Ovary (tissue), 9 donors: ENCODE measurements around the gene EFCAB6. TPM values are rescaled to one million over a fixed set of nuclear protein-coding genes. Genes with fewer than 3 reads are reported as not detected.

Experiments used
- DNase-seq, 5 donors: peaks; one replicate each; pipeline ENCODE4 v3.0.0-alpha.2; 2019 to 2020
- H3K27ac ChIP-seq, 2 donors: fragments of 200-600 bp; one replicate each; pipeline versions ENCODE4 v1.5.1 to v1.8.0; 2019 to 2022
- H3K27me3 ChIP-seq: fragments of 200-600 bp; one replicate; pipeline ENCODE4 v1.8.0; 2022
- H3K36me3 ChIP-seq: fragments of 200-600 bp; sonication (generic); one replicate; pipeline ENCODE4 v1.5.1; 2019
- H3K4me1 ChIP-seq: one replicate; pipeline ENCODE4 v1.8.1; 2013; ENCODE audit warnings: mild to moderate bottlenecking, moderate library complexity; ENCODE audit not compliant: insufficient read depth
- H3K4me3 ChIP-seq: fragments of 200-600 bp; sonication (generic); one replicate; pipeline ENCODE4 v1.5.1; 2017
- H3K9me3 ChIP-seq, 2 donors: fragments of 200-600 bp in 1 of 2; sonication (generic) in 1 of 2; one replicate each; pipeline versions ENCODE4 v1.5.1 to v1.8.1; 2013 to 2019; ENCODE audit warnings: mild to moderate bottlenecking in 1 of 2, moderate library complexity in 1 of 2
- CTCF ChIP-seq, 3 donors: fragments of 450-650 bp in 2 of 3; fragments of 200-600 bp in 1 of 3; IDR thresholded peaks; one replicate each; pipeline versions ENCODE4 v1.5.1 to v1.8.0; 2016 to 2022; ENCODE audit warnings: antibody characterized with exemption in 3 of 3, mild to moderate bottlenecking in 1 of 3
- EP300 ChIP-seq: sonication (generic); formaldehyde crosslinking; IDR thresholded peaks from one replicate; pipeline ENCODE4 v1.6.1; 2017; ENCODE audit warnings: antibody characterized with exemption
- POLR2A ChIP-seq: fragments of 450-650 bp; IDR thresholded peaks from one replicate; pipeline ENCODE4 v1.6.1; 2017; ENCODE audit warnings: antibody characterized with exemption, mild to moderate bottlenecking, moderate library complexity
- WGBS, 3 donors: extraction: QIAGEN DNeasy Blood & Tissue Kit in 1 of 3; methylation state at CpG; one replicate each; pipeline versions ENCODE4 v1.1.5 to v1.1.7; 2013 to 2017; 5-methylcytosine and 5-hydroxymethylcytosine counted together
- intact Hi-C, 4 donors: fragments of 100-400 bp; cut with DNase I; formaldehyde crosslinking; loops; one replicate each; pipeline versions ENCODE4 v1.11.0 to v1.15.1; 2022 to 2023
- polyA plus RNA-seq, 2 donors: library from polyadenylated mRNA; stranded (reverse); fragments of 200-250 nt in 1 of 2; fragments of 350-450 nt in 1 of 2; fragmentation: Illumina TruSeq in 1 of 2; extraction: RNeasy Lipid Tissue Mini Kit (QIAGEN cat#74804) in 1 of 2; gene quantifications; one replicate each; pipeline ENCODE4 v1.2.3, GENCODE V29; 2013 to 2014
- total RNA-seq, 7 donors: library from RNA; depleted of rRNA in 2 of 7; stranded (reverse); fragments of >200 nt in 2 of 7; fragmentation: NEBNext Ultra II Directional in 3 of 7; extraction: Animal tissue kit (Norgen Biotek cat#: 25700) in 3 of 7; gene quantifications; one replicate each; pipeline versions ENCODE4 v1.1.0 to v1.2.4, GENCODE V29; 2016 to 2023
- donor health status: DM: no; HTN: no; CAD: no; lungs with moderate emphysema.
- donor health status: DM: no; HTN: no; CAD: no.
- donor health status: Bipolar disorder and iron deficiency.
- donor health status: DM: yes; HTN: yes; CAD: no.
- donor health status: DM: no; HTN: no; CAD: no.
- donor health status: DM: yes; HTN: yes; CAD: no.

EFCAB6 gene
- total and polyA plus RNA-seq, 9 donors = 1.00 to 17.5 (median 6.7) TPM

GRCh38 chr22:43500792-43501785 lies 311.0 kb downstream of the EFCAB6 start:
- Histone ChIP-seq H3K36me3 (no peaks in the 10 kb centered on the region), H3K27me3 (no peaks in the 10 kb centered on the region), H3K9me3 (no peaks in the 10 kb centered on the region), H3K4me1 (no peaks in the 10 kb centered on the region), H3K4me3 (no peak overlapping the region), H3K27ac (no peak overlapping the region)
- whole genome bisulfite sequencing, 3 donors = 79 to 81% (median 81%) methylated on average over 22 of the region's 22 CpGs
- no peak for TF ChIP-seq CTCF (IDR thresholded peaks at IDR 0.05)
- no peak for TF ChIP-seq EP300
- TF ChIP-seq POLR2A = no peak
- DNase-seq = no peak
- intact Hi-C loops = no loop called here

GRCh38 chr22:43498856-43499253 lies 313.2 kb downstream of the EFCAB6 start:
- H3K27me3 ChIP-seq = no peaks in the 10 kb centered on the region
- no peaks in the 10 kb centered on the region for H3K9me3 ChIP-seq
- TF ChIP-seq CTCF (IDR thresholded peaks at IDR 0.05) = no peak
- TF ChIP-seq POLR2A = no peak
- TF ChIP-seq EP300 = no peak
- no peak overlapping the region for H3K4me3 ChIP-seq
- H3K36me3 ChIP-seq = no peaks in the 10 kb centered on the region
- H3K4me1 ChIP-seq = no peaks in the 10 kb centered on the region
- WGBS, 3 donors = 90 to 96% (median 91%) methylated on average over 1 of the region's 1 CpG
- no peak for DNase-seq
- intact Hi-C loops = no loop called here
- no peak overlapping the region for H3K27ac ChIP-seq

GRCh38 chr22:43497956-43498855 lies 313.9 kb downstream of the EFCAB6 start:
- no peaks in the 10 kb centered on the region for H3K9me3 ChIP-seq
- no peaks in the 10 kb centered on the region for H3K4me1 ChIP-seq
- no peak for DNase-seq
- TF ChIP-seq EP300 (no peak), CTCF (IDR thresholded peaks at IDR 0.05) (no peak), POLR2A (no peak)
- 91 to 95% (median 92%) methylated on average over 16 of the region's 16 CpGs for WGBS, 3 donors
- H3K27ac ChIP-seq = no peak overlapping the region
- H3K4me3 ChIP-seq = no peak overlapping the region
- H3K36me3 ChIP-seq = no peaks in the 10 kb centered on the region
- intact Hi-C loops = no loop called here
- no peaks in the 10 kb centered on the region for H3K27me3 ChIP-seq

- peaks cover 3% of the 10 kb centered on the region for H3K4me1 ChIP-seq
- H3K4me3 ChIP-seq = no peak overlapping the region
- H3K36me3 ChIP-seq = no peaks in the 10 kb centered on the region
- TF ChIP-seq POLR2A = no peak
- no peak for TF ChIP-seq EP300
- TF ChIP-seq CTCF (IDR thresholded peaks at IDR 0.05) = no peak
- H3K27ac ChIP-seq = no peak overlapping the region
- intact Hi-C loops = no loop called here
- no peaks in the 10 kb centered on the region for H3K9me3 ChIP-seq
- 92 to 96% (median 93%) methylated on average over 5 of the region's 5 CpGs for WGBS, 3 donors
- DNase-seq = no peak
- H3K27me3 ChIP-seq = no peaks in the 10 kb centered on the region
These were observed 318.8 kb downstream of the EFCAB6 start for GRCh38 chr22:43493297-43493696.
